Lower lobe of right lung (tissue), 2 donors: Measurements from ENCODE around the gene PRCC. TPM values are rescaled to one million over a fixed set of nuclear protein-coding genes. Genes with fewer than 3 reads are reported as not detected.

Source experiments
- ATAC-seq, 2 donors: fragments of 200-7000 bp; cut with Tn5 transposase; one replicate each; pipeline ENCODE4 v1.9.1; 2020 to 2022; ENCODE audit warnings: mild to moderate bottlenecking in 2 of 2, moderate library complexity in 2 of 2
- DNase-seq: peaks from one replicate; pipeline ENCODE4 v3.0.0-alpha.2; 2020
- H3K27ac ChIP-seq: fragments of 200-600 bp; one replicate; pipeline ENCODE4 v1.8.0; 2022
- H3K27me3 ChIP-seq: fragments of 200-600 bp; one replicate; pipeline ENCODE4 v1.8.0; 2022; ENCODE audit warnings: low read depth
- H3K36me3 ChIP-seq: fragments of 200-600 bp; one replicate; pipeline ENCODE4 v1.8.0; 2022; ENCODE audit warnings: mild to moderate bottlenecking
- H3K4me1 ChIP-seq: fragments of 200-600 bp; one replicate; pipeline ENCODE4 v1.8.0; 2022
- H3K4me3 ChIP-seq: fragments of 200-600 bp; one replicate; pipeline ENCODE4 v1.8.0; 2022; ENCODE audit warnings: mild to moderate bottlenecking
- H3K9me3 ChIP-seq: fragments of 200-600 bp; one replicate; pipeline ENCODE4 v1.8.0; 2022
- intact Hi-C: fragments of 100-400 bp; cut with DNase I; formaldehyde crosslinking; loops from one replicate; pipeline ENCODE4 v1.11.0; 2022
- total RNA-seq: library from RNA; stranded (reverse); fragmentation: NEBNext Ultra II Directional; extraction: Animal tissue kit (Norgen Biotek cat#: 25700); gene quantifications from one replicate; pipeline ENCODE4 v1.2.1, GENCODE V29; 2021
- TF ChIP-seq, protein P1 (sequence below): fragments of 200-600 bp; IDR thresholded peaks from one replicate; pipeline ENCODE4 v1.8.0; 2022; ENCODE audit warnings: antibody characterized with exemption, mild to moderate bottlenecking
- donor health status: DM: no; HTN: yes; CAD: no; lungs with severe emphysema.

The PRCC gene
- total RNA-seq, 1 donor from 2014 or later, result 51.9 TPM

DNA sequence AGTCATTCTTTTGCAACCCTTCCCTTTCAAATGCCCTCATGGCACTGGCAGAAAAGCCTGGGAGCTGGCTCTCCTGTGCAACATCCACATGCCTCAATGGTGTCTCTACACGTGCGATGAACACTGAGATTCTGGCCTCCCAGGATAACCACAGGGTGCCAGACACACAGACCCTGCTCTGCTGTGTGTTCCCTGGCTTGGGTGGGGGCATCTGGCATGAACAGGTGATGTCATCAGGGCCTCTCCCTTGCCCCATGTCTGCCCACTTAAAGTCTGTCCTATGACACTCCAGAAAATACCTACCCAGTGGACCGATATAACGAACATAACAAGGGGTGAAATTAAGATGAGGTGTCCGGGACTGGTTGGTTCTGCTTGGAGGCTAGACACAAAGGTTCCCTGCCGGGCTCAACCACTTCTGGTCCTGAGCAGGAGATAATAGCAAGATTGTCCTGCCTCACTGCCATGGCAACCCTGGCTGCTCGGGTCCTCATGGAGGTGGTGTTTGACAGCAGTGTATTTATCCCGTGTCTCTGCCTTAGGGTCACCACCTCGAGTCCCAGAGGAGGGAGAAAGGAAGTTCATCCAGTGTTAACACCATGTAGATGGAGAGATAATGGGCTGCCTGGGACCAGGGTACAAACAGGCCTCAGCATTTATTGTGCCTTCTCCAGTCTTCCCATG is 72.2 kb downstream of the PRCC start:
- Histone ChIP-seq H3K9me3 (no peaks in the 10 kb centered on the region), H3K4me3 (no peak overlapping the region), H3K36me3 (no peaks in the 10 kb centered on the region), H3K27me3 (peaks cover 62% of the 10 kb centered on the region), H3K4me1 (peaks cover under 1% of the 10 kb centered on the region), H3K27ac (no peak overlapping the region)
- no peak for DNase-seq
- TF ChIP-seq, protein P1, sequence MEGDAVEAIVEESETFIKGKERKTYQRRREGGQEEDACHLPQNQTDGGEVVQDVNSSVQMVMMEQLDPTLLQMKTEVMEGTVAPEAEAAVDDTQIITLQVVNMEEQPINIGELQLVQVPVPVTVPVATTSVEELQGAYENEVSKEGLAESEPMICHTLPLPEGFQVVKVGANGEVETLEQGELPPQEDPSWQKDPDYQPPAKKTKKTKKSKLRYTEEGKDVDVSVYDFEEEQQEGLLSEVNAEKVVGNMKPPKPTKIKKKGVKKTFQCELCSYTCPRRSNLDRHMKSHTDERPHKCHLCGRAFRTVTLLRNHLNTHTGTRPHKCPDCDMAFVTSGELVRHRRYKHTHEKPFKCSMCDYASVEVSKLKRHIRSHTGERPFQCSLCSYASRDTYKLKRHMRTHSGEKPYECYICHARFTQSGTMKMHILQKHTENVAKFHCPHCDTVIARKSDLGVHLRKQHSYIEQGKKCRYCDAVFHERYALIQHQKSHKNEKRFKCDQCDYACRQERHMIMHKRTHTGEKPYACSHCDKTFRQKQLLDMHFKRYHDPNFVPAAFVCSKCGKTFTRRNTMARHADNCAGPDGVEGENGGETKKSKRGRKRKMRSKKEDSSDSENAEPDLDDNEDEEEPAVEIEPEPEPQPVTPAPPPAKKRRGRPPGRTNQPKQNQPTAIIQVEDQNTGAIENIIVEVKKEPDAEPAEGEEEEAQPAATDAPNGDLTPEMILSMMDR, result no peak
- no peak for ATAC-seq
- intact Hi-C loops, result no loop called here

DNA sequence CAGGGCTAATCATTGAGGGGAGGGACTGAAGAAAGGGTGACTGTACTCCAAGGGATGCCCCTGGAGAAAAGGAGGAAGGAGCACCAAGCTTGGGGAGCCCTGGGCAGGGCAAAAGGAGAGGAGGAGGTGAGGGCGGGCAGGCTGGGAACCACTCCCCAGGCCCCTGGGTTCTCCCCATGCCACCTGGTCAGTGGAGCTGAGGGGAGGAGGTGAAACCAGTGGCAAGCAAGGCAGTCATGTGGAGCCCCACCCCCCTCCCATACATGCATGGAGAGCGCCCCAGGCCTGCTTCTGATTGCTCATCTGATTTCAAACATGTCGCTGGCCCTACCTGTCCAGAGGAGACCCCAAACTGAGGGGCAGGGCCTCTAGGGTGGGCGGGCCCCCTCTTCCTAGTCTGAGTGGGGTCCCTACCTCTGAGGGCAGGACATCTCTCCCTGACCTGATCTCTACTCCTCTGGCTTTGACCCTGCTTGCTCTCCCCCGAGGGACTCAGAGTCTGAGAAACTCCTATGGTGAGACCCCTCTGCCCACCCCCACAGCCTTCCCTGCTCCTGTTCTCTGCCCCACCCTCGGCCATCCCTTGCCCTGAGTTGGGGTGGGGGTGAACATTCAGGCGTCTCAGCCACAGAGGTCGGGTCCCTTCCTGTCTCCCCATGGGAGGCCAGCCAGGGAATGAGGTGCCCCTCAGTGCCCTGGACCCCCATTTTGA is 73.0 kb downstream of the PRCC start:
- Histone ChIP-seq H3K36me3 (no peaks in the 10 kb centered on the region), H3K4me3 (no peak overlapping the region), H3K4me1 (peaks cover 9% of the 10 kb centered on the region), H3K27ac (no peak overlapping the region), H3K9me3 (no peaks in the 10 kb centered on the region), H3K27me3 (peaks cover 69% of the 10 kb centered on the region)
- ATAC-seq (no peak), DNase-seq (no peak)
- TF ChIP-seq, protein P1, result no peak
- intact Hi-C loops, result no loop called here

DNA sequence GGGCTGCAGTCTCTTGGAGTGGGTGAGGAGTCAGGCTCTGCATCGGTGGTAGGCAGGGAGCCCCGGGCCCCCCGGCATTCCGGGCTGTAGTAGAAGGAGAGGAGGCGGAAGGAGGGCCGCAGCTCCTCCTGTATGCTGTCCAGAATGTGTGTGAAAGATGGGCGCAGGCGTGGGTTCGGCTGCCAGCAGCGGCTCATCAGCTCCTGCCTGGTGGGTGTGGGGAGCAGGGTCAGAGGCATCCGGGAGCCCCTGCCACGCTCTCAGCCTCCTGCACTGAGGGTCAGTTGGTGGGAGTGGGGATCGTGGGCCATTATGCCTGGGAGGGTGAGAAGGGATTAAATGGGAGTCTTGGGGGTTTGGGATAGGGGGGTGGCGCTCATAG is 73.6 kb downstream of the PRCC start:
- H3K4me3 ChIP-seq, result no peak overlapping the region
- DNase-seq, result no peak
- H3K27me3 ChIP-seq, result peaks cover 75% of the 10 kb centered on the region
- intact Hi-C loops, result no loop called here
- no peaks in the 10 kb centered on the region for H3K36me3 ChIP-seq
- no peaks in the 10 kb centered on the region for H3K9me3 ChIP-seq
- ATAC-seq, result no peak
- peaks cover 12% of the 10 kb centered on the region for H3K4me1 ChIP-seq
- H3K27ac ChIP-seq, result no peak overlapping the region
- TF ChIP-seq, protein P1, result no peak

DNA sequence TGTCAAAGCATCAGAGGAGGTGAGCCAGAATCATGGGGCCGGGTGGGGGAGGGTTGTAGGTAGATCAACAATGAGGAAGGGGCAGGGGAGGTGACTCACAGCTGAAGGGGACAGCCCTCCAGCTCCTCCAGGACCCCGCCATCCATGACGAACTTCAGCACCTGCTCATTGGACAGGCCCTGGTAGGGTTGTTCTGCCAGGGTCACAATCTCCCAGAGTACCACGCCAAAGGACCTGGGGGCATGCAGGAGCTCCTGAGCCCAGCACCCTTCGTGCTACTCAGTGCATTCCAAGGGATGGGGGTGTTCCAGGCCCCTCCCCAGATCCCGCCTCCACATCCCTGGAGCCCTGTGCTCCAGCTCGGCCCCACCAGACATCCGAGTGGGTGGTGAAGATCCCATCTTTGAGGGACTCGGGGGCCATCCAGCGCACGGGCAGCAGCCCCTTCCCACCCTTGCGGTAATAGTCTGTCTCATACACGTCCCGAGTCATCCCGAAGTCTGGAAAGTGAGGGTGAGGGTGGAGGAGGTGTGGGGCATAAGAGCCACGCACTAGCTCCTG is 74.0 kb downstream of the PRCC start:
- Histone ChIP-seq H3K4me1 (peaks cover 12% of the 10 kb centered on the region), H3K27ac (no peak overlapping the region), H3K27me3 (peaks cover 79% of the 10 kb centered on the region), H3K4me3 (no peak overlapping the region), H3K36me3 (no peaks in the 10 kb centered on the region), H3K9me3 (no peaks in the 10 kb centered on the region)
- intact Hi-C loops, result no loop called here
- TF ChIP-seq, protein P1, result no peak
- no peak for DNase-seq
- ATAC-seq, result no peak

DNA sequence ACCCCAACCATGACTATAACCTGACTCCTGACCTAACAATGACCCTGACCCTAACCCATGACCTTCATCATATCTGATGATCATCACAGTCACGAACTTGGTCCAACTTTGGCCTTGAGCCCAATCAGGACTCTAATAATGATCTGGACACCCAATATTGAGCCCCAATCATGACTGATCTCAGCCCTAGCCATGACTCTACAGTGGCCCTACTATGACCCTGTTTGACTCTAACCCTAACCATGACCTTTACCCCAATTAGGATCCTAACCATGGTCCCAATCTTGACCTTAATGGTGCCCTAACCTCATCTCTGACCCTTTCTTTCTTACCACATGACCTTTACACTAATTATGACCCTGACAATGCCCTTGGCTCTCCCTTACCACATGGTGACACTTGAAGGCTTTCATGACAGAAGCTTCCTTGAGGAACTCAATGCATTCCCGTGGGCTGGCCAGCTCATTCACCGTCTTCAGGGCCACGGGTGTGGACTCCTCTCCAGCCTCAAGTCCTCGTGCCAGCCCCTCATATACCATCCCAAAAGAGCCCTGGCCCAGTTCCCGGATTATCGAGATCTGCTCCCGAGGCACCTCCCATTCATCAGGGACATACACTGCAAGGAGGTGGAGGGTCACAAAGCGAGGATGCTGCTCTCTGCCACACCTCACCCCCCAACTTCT is 75.4 kb downstream of the PRCC start:
- peaks cover 86% of the 10 kb centered on the region for H3K27me3 ChIP-seq
- H3K9me3 ChIP-seq, result no peaks in the 10 kb centered on the region
- H3K27ac ChIP-seq, result no peak overlapping the region
- DNase-seq (no peak), ATAC-seq (no peak)
- no peak overlapping the region for H3K4me3 ChIP-seq
- TF ChIP-seq, protein P1, result no peak
- H3K4me1 ChIP-seq, result peaks cover 12% of the 10 kb centered on the region
- H3K36me3 ChIP-seq, result no peaks in the 10 kb centered on the region
- intact Hi-C loops, result no loop called here
